ENCODE results near the gene SPEF1. TPM values are rescaled to one million over a fixed set of nuclear protein-coding genes. Genes with fewer than 3 reads are reported as not detected.
A peak's percentile ranks its signal among the peaks of the same experiment; 100 is the strongest.

The SPEF1 gene
- total and polyA plus RNA-seq, 2 of the 13 experiments (the other 11 are each of a cell fraction or from before 2014, with no cell fraction given), result 0.11 to 0.27 TPM

GRCh38 chr20:3781153-3781910 lies at the start of gene SPEF1 (continued):
- TF ChIP-seq ZNF281 (CRISPR knock-in tag; IDR thresholded peaks at IDR 0.05; ENCODE audit: borderline replicate concordance), result 0 out of 2 replicates have a peak, but pooled peaks have one; percentile 22
- peak; percentile 86; the same call in 1 of the 2 replicates for TF ChIP-seq ZNF275 (CRISPR knock-in tag; IDR thresholded peaks at IDR 0.05; ENCODE audit: borderline replicate concordance)
- peak; percentile 62; the same call in 1 of the 2 replicates for TF ChIP-seq MTA1 (CRISPR knock-in tag; IDR thresholded peaks at IDR 0.05; ENCODE audit: borderline replicate concordance)
- no peak for TF ChIP-seq EP300 (IDR thresholded peaks at IDR 0.05; ENCODE audit: low read depth in 2 of 2, low read length in 2 of 2)
- 0 out of 2 replicates have a peak, but pooled peaks have one; percentile 42 for TF ChIP-seq EP300 (CRISPR knock-in tag; IDR thresholded peaks at IDR 0.05; ENCODE audit: borderline replicate concordance)
- peak; percentile 61; the same call in 1 of the 2 replicates for TF ChIP-seq ZNF720 (CRISPR knock-in tag; IDR thresholded peaks at IDR 0.05)
- TF ChIP-seq ZBTB2 (CRISPR knock-in tag; IDR thresholded peaks at IDR 0.05; ENCODE audit: low read depth), result no peak
- TF ChIP-seq JDP2 (CRISPR knock-in tag; IDR thresholded peaks at IDR 0.05; ENCODE audit: borderline replicate concordance), result no peak
- 0 out of 2 replicates have a peak, but pooled peaks have one; percentile 23 for TF ChIP-seq KDM4B (CRISPR knock-in tag; IDR thresholded peaks at IDR 0.05)
- TF ChIP-seq HIC2 (CRISPR knock-in tag; IDR thresholded peaks at IDR 0.05; ENCODE audit: low read depth), result no peak
- TF ChIP-seq TEF (CRISPR knock-in tag; IDR thresholded peaks at IDR 0.05), result no peak
- TF ChIP-seq ZSCAN22 (CRISPR knock-in tag; IDR thresholded peaks at IDR 0.05), result no peak
- TF ChIP-seq ZNF556 (CRISPR knock-in tag; IDR thresholded peaks at IDR 0.05; ENCODE audit: borderline replicate concordance), result no peak; the same call in 1 of the 2 replicates
- TF ChIP-seq ZHX1 (CRISPR knock-in tag; IDR thresholded peaks at IDR 0.05; ENCODE audit: low read depth), result peak; percentile 93
- TF ChIP-seq ESRRA (CRISPR knock-in tag; IDR thresholded peaks at IDR 0.05; ENCODE audit: low read depth), result peak; percentile 47; the same call in 1 of the 2 replicates
- TF ChIP-seq ZBTB42 (CRISPR knock-in tag; IDR thresholded peaks at IDR 0.05), result peak; percentile 23; the same call in 1 of the 2 replicates
